ENCODE measurements around the gene STARD3.

DNA sequence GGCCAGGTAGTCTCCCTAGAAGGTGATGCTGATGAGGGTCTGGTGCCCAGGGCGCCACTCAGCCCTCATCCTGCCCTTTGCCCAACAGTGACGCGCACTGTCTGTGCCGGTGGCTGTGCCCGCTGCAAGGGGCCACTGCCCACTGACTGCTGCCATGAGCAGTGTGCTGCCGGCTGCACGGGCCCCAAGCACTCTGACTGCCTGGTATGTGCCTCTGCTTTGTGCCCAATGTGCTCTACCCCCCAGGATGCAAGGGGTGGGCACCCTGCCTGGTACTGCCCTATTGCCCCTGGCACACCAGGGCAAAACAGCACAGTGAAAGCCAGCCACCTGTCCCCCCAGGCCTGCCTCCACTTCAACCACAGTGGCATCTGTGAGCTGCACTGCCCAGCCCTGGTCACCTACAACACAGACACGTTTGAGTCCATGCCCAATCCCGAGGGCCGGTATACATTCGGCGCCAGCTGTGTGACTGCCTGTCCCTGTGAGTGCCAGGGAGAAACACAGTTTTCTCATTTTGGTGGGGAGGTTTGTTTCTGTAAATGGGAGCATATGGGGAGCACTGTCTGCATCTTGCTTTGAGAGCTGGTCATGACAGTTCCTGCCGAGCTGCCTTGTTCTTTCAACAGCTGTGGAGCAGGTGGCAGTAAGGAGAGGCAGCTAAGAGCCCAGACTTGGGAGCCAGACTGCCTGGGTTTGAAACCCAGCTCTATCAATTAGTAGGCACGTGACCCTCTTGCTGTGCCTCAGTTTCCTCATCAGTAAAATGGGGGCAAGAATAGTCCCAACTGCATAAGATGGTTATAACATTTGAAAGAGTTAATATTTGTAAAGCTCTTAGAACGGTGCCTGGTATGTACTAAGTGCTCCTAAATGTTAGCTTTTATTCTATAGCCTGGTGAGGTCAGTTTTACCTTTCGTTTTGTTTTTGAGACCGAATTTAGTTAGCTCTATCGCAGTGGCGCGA lies 73.3 kb downstream of the STARD3 start:
- TF ChIP-seq CTCF (IDR thresholded peaks at IDR 0.05) (no peak), POLR2A (IDR thresholded peaks at IDR 0.05) (no peak)
